HepG2 (cell line): ENCODE data around the gene HECTD4. TPM values are rescaled to one million over a fixed set of nuclear protein-coding genes. Genes with fewer than 3 reads are reported as not detected.
A peak's percentile ranks its signal among the peaks of the same experiment; 100 is the strongest.

ENCODE experiments used
- ATF1 ChIP-seq: IDR thresholded peaks from 2 replicates; pipeline ENCODE4 v1.6.1; 2016; ENCODE audit warnings: mild to moderate bottlenecking, control low read depth
- CREM ChIP-seq, 2 experiments: sonication (generic) in 1 of 2; formaldehyde crosslinking in 1 of 2; IDR thresholded peaks; 2 replicates each; pipeline versions ENCODE4 v1.4.0 to v1.6.1; 2016 to 2020; ENCODE audit warnings: antibody characterized with exemption in 1 of 2, mild to moderate bottlenecking in 1 of 2, missing genetic modification reagents in 1 of 2
- ELF3 ChIP-seq: IDR thresholded peaks from 2 replicates; pipeline ENCODE4 v1.6.1; 2016; ENCODE audit warnings: missing genetic modification reagents, missing compliant biosample characterization
- IKZF4 ChIP-seq: sonication (generic); formaldehyde crosslinking; IDR thresholded peaks from 2 replicates; pipeline ENCODE4 v1.5.1; 2020; ENCODE audit warnings: borderline replicate concordance, mild to moderate bottlenecking, low read depth, missing genetic modification reagents; ENCODE audit errors: not compliant biosample characterization
- MAZ ChIP-seq, 2 experiments: sonication (generic) in 1 of 2; formaldehyde crosslinking in 1 of 2; IDR thresholded peaks; 2 replicates each; pipeline versions ENCODE4 v1.5.0 to v1.6.1; 2012 to 2020; ENCODE audit warnings: low read depth in 2 of 2, mild to moderate bottlenecking in 2 of 2, borderline replicate concordance in 1 of 2, improper control_type of control experiment in 1 of 2, low read length in 1 of 2, missing genetic modification reagents in 1 of 2, moderate library complexity in 1 of 2
- PHB2 ChIP-seq: fragments of 450-650 bp; IDR thresholded peaks from 2 replicates; pipeline ENCODE4 v1.6.1; 2018; ENCODE audit not compliant: partially characterized antibody
- POLR2G ChIP-seq: fragments of 200-400 bp; formaldehyde crosslinking; IDR thresholded peaks from 2 replicates; pipeline ENCODE4 v1.6.1; 2018; ENCODE audit warnings: mild to moderate bottlenecking, low read depth, low read length, moderate library complexity
- RAD21 ChIP-seq: fragments of 450-650 bp; formaldehyde crosslinking; IDR thresholded peaks from 2 replicates; pipeline ENCODE4 v1.5.0; 2020; ENCODE audit warnings: mild to moderate bottlenecking
- RCOR2 ChIP-seq: IDR thresholded peaks from 2 replicates; pipeline ENCODE4 v1.6.1; 2016; ENCODE audit warnings: missing biosample characterization, missing genetic modification reagents
- SCMH1 ChIP-seq: sonication (generic); formaldehyde crosslinking; IDR thresholded peaks from 2 replicates; pipeline ENCODE4 v1.9.0; 2021; ENCODE audit warnings: missing genetic modification reagents, mild to moderate bottlenecking, borderline replicate concordance
- SMYD3 ChIP-seq: sonication (generic); formaldehyde crosslinking; IDR thresholded peaks from 2 replicates; pipeline ENCODE4 v1.8.1; 2023; ENCODE audit warnings: mild to moderate bottlenecking, missing genetic modification reagents
- SUZ12 ChIP-seq: fragments of 150-350 bp; IDR thresholded peaks from 2 replicates; pipeline ENCODE4 v1.6.1; 2014; ENCODE audit warnings: low read depth, low read length
- TBX2 ChIP-seq: sonication (generic); formaldehyde crosslinking; IDR thresholded peaks from 2 replicates; pipeline ENCODE4 v1.5.0; 2020; ENCODE audit warnings: missing genetic modification reagents, mild to moderate bottlenecking, borderline replicate concordance
- YY1 ChIP-seq: IDR thresholded peaks from 2 replicates; pipeline ENCODE4 v1.6.1; 2011; ENCODE audit warnings: low read length, low read depth, moderate library complexity, mild to moderate bottlenecking; ENCODE audit not compliant: insufficient read depth, insufficient replicate concordance
- ZFP36L2 ChIP-seq: sonication (generic); formaldehyde crosslinking; IDR thresholded peaks from 2 replicates; pipeline ENCODE4 v1.4.0; 2020; ENCODE audit warnings: missing genetic modification reagents
- ZFP41 ChIP-seq: sonication (generic); formaldehyde crosslinking; IDR thresholded peaks from 2 replicates; pipeline ENCODE4 v1.4.0; 2020; ENCODE audit warnings: mild to moderate bottlenecking, missing genetic modification reagents, borderline replicate concordance
- ZNF234 ChIP-seq: sonication (generic); formaldehyde crosslinking; conservative IDR thresholded peaks from 2 replicates; pipeline ENCODE4 v1.5.1; 2020; ENCODE audit warnings: mild to moderate bottlenecking, missing genetic modification reagents
- ZNF335 ChIP-seq: sonication (generic); formaldehyde crosslinking; IDR thresholded peaks from 2 replicates; pipeline ENCODE4 v1.4.0; 2020; ENCODE audit warnings: missing genetic modification reagents
- ZNF431 ChIP-seq: sonication (generic); formaldehyde crosslinking; IDR thresholded peaks from 2 replicates; pipeline ENCODE4 v1.9.0; 2022; ENCODE audit warnings: missing genetic modification reagents, low read depth, mild to moderate bottlenecking, borderline replicate concordance
- ZNF619 ChIP-seq: sonication (generic); formaldehyde crosslinking; IDR thresholded peaks from 2 replicates; pipeline ENCODE4 v1.4.0; 2020; ENCODE audit warnings: mild to moderate bottlenecking, missing genetic modification reagents
- ZNF75D ChIP-seq: sonication (generic); formaldehyde crosslinking; IDR thresholded peaks from 2 replicates; pipeline ENCODE4 v1.8.1; 2023; ENCODE audit warnings: missing genetic modification reagents, mild to moderate bottlenecking, borderline replicate concordance
- ZZZ3 ChIP-seq: sonication (generic); formaldehyde crosslinking; IDR thresholded peaks from 2 replicates; pipeline ENCODE4 v1.4.0; 2020; ENCODE audit warnings: missing genetic modification reagents, mild to moderate bottlenecking, borderline replicate concordance
- polyA plus RNA-seq, 8 experiments: library from polyadenylated mRNA; depleted of rRNA in 3 of 8; stranded (reverse) in 7 of 8; unstranded in 1 of 8; fragments of >200 nt; fragmentation: Illumina TruSeq in 4 of 8; extraction: Trizol in 4 of 8; gene quantifications; 2 replicates each; pipeline versions ENCODE4 v1.2.1 to v1.2.3, GENCODE V29; 2011 to 2016; ENCODE audit warnings: low read depth in 4 of 8, missing spikeins in 1 of 8, mixed read lengths in 1 of 8; ENCODE audit not compliant: insufficient read depth in 1 of 8
- total RNA-seq, 5 experiments: library from RNA; depleted of rRNA; stranded (reverse); fragments of >200 nt; fragmentation: Illumina TruSeq; extraction: Trizol; gene quantifications; 2 replicates each; pipeline ENCODE4 v1.2.3, GENCODE V29; 2016; ENCODE audit warnings: low read depth in 1 of 5
- TF ChIP-seq, protein P1 (sequence below), 2 experiments: IDR thresholded peaks; 2 replicates each; pipeline ENCODE4 v1.6.1; 2011 to 2012; ENCODE audit warnings: low read length in 2 of 2, borderline replicate concordance in 1 of 2, low read depth in 1 of 2, mild to moderate bottlenecking in 1 of 2, moderate library complexity in 1 of 2
- TF ChIP-seq, protein P2 (sequence below): sonication (generic); formaldehyde crosslinking; IDR thresholded peaks from 2 replicates; pipeline ENCODE4 v1.4.0; 2020; ENCODE audit warnings: low read depth, mild to moderate bottlenecking, missing genetic modification reagents

The HECTD4 gene
- total and polyA plus RNA-seq, 2 of the 13 experiments (the other 11 are each of a cell fraction or from before 2014, with no cell fraction given), result 9.0 to 11.4 TPM

DNA sequence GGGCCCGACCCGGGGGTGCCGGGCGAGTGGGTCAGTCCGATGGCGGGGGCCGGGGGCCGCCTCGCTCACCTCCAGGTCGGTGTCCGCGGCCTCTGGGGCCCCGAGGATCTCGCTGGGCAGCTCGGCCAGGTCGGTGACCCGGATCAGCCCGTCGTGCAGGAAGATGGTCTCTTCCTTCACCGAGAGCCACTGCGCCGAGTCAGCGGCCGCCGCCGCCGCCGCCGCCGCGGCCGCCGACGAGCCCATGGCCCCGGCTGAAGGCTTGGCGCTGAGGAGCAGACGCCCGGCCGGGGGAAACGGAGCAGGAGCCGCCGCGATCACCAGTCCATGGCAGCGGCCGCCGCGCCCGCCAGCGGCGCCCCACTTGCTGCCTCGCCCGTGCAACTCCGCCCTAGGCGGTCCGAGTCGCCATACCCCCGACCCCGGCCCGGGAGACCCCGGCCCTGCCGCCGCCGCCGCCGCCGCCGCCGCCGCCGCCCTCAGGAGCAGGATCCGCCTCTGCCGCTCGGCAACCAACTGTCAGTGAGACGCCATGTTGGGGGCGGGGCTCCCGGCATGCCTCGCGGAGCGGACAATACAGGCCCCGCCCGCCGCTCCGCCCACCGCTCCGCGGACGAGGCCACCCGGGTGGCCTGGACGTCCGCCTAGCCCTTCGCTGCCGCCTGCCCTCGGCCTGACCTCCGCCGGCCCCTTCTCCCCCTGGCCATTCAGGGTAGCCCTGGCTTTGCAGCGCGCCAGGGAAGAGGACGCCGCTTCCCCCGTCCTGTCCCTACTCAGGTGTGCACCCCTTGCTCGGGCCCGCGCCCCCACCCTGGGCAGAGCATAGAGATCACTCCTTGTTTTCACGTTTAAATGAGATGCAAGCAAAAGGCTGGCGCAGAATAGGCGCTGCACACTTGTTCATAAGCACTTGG lies at the start of gene HECTD4 (continued):
- TF ChIP-seq MAZ (IDR thresholded peaks at IDR 0.05; ENCODE audit: borderline replicate concordance, low read depth, low read length), result 0 out of 2 replicates have a peak, but pooled peaks have one; percentile 47
- peak; percentile 93 for TF ChIP-seq MAZ (CRISPR knock-in tag; IDR thresholded peaks at IDR 0.05; ENCODE audit: low read depth)
- no peak for TF ChIP-seq SCMH1 (CRISPR knock-in tag)
- peak; percentile 72 for TF ChIP-seq SMYD3 (CRISPR knock-in tag)
- TF ChIP-seq YY1, result peak; percentile 95
- TF ChIP-seq ZNF335 (CRISPR knock-in tag), result no peak; the same call in 1 of the 2 replicates
- 0 out of 2 replicates have a peak, but pooled peaks have one; percentile 33 for TF ChIP-seq ZZZ3 (CRISPR knock-in tag)
- no peak for TF ChIP-seq ZFP36L2
- no peak for TF ChIP-seq ZNF75D
- no peak for TF ChIP-seq IKZF4 (CRISPR knock-in tag)
- TF ChIP-seq CREM (IDR thresholded peaks at IDR 0.05), result no peak
- no peak for TF ChIP-seq CREM (CRISPR knock-in tag; IDR thresholded peaks at IDR 0.05)
- TF ChIP-seq ZNF619 (CRISPR knock-in tag), result no peak
- no peak for TF ChIP-seq ZNF234 (CRISPR knock-in tag)
- TF ChIP-seq, protein P1, sequence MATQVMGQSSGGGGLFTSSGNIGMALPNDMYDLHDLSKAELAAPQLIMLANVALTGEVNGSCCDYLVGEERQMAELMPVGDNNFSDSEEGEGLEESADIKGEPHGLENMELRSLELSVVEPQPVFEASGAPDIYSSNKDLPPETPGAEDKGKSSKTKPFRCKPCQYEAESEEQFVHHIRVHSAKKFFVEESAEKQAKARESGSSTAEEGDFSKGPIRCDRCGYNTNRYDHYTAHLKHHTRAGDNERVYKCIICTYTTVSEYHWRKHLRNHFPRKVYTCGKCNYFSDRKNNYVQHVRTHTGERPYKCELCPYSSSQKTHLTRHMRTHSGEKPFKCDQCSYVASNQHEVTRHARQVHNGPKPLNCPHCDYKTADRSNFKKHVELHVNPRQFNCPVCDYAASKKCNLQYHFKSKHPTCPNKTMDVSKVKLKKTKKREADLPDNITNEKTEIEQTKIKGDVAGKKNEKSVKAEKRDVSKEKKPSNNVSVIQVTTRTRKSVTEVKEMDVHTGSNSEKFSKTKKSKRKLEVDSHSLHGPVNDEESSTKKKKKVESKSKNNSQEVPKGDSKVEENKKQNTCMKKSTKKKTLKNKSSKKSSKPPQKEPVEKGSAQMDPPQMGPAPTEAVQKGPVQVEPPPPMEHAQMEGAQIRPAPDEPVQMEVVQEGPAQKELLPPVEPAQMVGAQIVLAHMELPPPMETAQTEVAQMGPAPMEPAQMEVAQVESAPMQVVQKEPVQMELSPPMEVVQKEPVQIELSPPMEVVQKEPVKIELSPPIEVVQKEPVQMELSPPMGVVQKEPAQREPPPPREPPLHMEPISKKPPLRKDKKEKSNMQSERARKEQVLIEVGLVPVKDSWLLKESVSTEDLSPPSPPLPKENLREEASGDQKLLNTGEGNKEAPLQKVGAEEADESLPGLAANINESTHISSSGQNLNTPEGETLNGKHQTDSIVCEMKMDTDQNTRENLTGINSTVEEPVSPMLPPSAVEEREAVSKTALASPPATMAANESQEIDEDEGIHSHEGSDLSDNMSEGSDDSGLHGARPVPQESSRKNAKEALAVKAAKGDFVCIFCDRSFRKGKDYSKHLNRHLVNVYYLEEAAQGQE (IDR thresholded peaks at IDR 0.05; ENCODE audit: borderline replicate concordance in 1 of 2, low read depth in 1 of 2, low read length in 2 of 2), result 0 out of 4 replicates have a peak, but pooled peaks of 1 of the 2 experiments have one; percentile 5
- TF ChIP-seq ZNF431 (CRISPR knock-in tag), result 0 out of 2 replicates have a peak, but pooled peaks have one; percentile 19
- TF ChIP-seq TBX2 (CRISPR knock-in tag), result peak; percentile 87
- TF ChIP-seq RAD21 (CRISPR knock-in tag), result peak; percentile 11; the same call in 1 of the 2 replicates
- TF ChIP-seq RCOR2 (CRISPR knock-in tag), result 0 out of 2 replicates have a peak, but pooled peaks have one; percentile 51
- TF ChIP-seq ATF1 (CRISPR knock-in tag), result no peak
- TF ChIP-seq PHB2, result no peak
- TF ChIP-seq, protein P2, sequence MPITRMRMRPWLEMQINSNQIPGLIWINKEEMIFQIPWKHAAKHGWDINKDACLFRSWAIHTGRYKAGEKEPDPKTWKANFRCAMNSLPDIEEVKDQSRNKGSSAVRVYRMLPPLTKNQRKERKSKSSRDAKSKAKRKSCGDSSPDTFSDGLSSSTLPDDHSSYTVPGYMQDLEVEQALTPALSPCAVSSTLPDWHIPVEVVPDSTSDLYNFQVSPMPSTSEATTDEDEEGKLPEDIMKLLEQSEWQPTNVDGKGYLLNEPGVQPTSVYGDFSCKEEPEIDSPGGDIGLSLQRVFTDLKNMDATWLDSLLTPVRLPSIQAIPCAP (CRISPR knock-in tag), result no peak
- TF ChIP-seq ELF3, result peak; percentile 49; the same call in 1 of the 2 replicates
- no peak for TF ChIP-seq ZFP41 (CRISPR knock-in tag)
- peak; percentile 88 for TF ChIP-seq POLR2G
- TF ChIP-seq SUZ12, result peak; percentile 42; the same call in 1 of the 2 replicates
